HG03342 (cell line): ENCODE measurements around the gene PTPRM.

Experiments used
- ATAC-seq: cut with Tn5 transposase; IDR thresholded peaks from one replicate; pipeline ENCODE4 v1.9.1; 2021; ENCODE audit warnings: mild to moderate bottlenecking, moderate library complexity; ENCODE audit not compliant: unreplicated experiment

The PTPRM gene

GRCh38 chr18:8081267-8081666 lies 514.2 kb downstream of the PTPRM start:
- ATAC-seq: no peak

GRCh38 chr18:8081872-8082553 lies 514.9 kb downstream of the PTPRM start:
- ATAC-seq: no peak

GRCh38 chr18:8084160-8084559 lies 517.0 kb downstream of the PTPRM start:
- ATAC-seq: no peak

- ATAC-seq: no peak
These were observed 521.5 kb downstream of the PTPRM start for GRCh38 chr18:8088626-8089025.

GRCh38 chr18:8091035-8091434 lies 523.9 kb downstream of the PTPRM start:
- no peak for ATAC-seq

GRCh38 chr18:8095947-8096570 lies 528.9 kb downstream of the PTPRM start:
- no peak for ATAC-seq

GRCh38 chr18:8097399-8097798 lies 530.3 kb downstream of the PTPRM start:
- ATAC-seq: no peak

- no peak for ATAC-seq
These were observed 530.8 kb downstream of the PTPRM start for GRCh38 chr18:8097927-8098326.

GRCh38 chr18:8106603-8107002 lies 539.5 kb downstream of the PTPRM start:
- ATAC-seq: no peak

GRCh38 chr18:8107426-8107825 lies 540.3 kb downstream of the PTPRM start:
- no peak for ATAC-seq

GRCh38 chr18:8114480-8114879 lies 547.4 kb downstream of the PTPRM start:
- no peak for ATAC-seq

- no peak for ATAC-seq
These were observed 549.4 kb downstream of the PTPRM start for GRCh38 chr18:8116341-8117005.

- ATAC-seq: no peak
These were observed 549.9 kb downstream of the PTPRM start for GRCh38 chr18:8117006-8117371.

GRCh38 chr18:8121101-8121500 lies 554.0 kb downstream of the PTPRM start:
- no peak for ATAC-seq

- no peak for ATAC-seq
These were observed 554.9 kb downstream of the PTPRM start for GRCh38 chr18:8121942-8122480.

GRCh38 chr18:8124232-8125146 lies 557.4 kb downstream of the PTPRM start:
- ATAC-seq: no peak

- ATAC-seq: no peak
These were observed 563.0 kb downstream of the PTPRM start for GRCh38 chr18:8130096-8130495.

- ATAC-seq: no peak
These were observed 565.9 kb downstream of the PTPRM start for GRCh38 chr18:8133032-8133431.

- ATAC-seq: no peak
These were observed 566.8 kb downstream of the PTPRM start for GRCh38 chr18:8133888-8134287.

- ATAC-seq: no peak
These were observed 572.0 kb downstream of the PTPRM start for GRCh38 chr18:8139127-8139527.

- no peak for ATAC-seq
These were observed 572.8 kb downstream of the PTPRM start for GRCh38 chr18:8139891-8140406.
